Activated CD4-positive, alpha-beta memory T cell treated with anti-CD3 and anti-CD28 coated beads for 36 hours (primary cell): ENCODE measurements around the gene PARD6A. TPM values are rescaled to one million over a fixed set of nuclear protein-coding genes. Genes with fewer than 3 reads are reported as not detected.
"Not testable (repeated sequence)": the region's sequence is repeated elsewhere in the genome, so short reads cannot be mapped to it uniquely, and the experiment has no call there.

Source experiments
- CTCF ChIA-PET: fragments of 350-600 bp; sonication (Branson Sonifier 250); formaldehyde crosslinking; loops from one replicate; lab custom pipeline; 2021; ENCODE audit warnings: antibody characterized with exemption, inconsistent platforms; lab: Charles Lee
- POLR2A ChIA-PET: fragments of 350-600 bp; sonication (Branson Sonifier 250); formaldehyde crosslinking; loops from one replicate; lab custom pipeline; 2021; ENCODE audit warnings: antibody characterized with exemption; lab: Charles Lee
- DNase-seq: peaks from one replicate; pipeline ENCODE4 v3.0.0-alpha.2; 2020
- H3K27ac Mint-ChIP-seq: one replicate; pipeline ENCODE4 v1.8.0; 2021; ENCODE audit warnings: mixed read lengths
- H3K27me3 Mint-ChIP-seq: one replicate; pipeline ENCODE4 v1.8.0; 2021; ENCODE audit warnings: mixed read lengths
- H3K36me3 Mint-ChIP-seq: one replicate; pipeline ENCODE4 v1.8.0; 2021; ENCODE audit warnings: mixed read lengths
- H3K4me1 Mint-ChIP-seq: one replicate; pipeline ENCODE4 v1.8.0; 2021; ENCODE audit warnings: low read depth, mixed read lengths
- H3K4me3 Mint-ChIP-seq: one replicate; pipeline ENCODE4 v1.8.0; 2021; ENCODE audit warnings: mild to moderate bottlenecking, mixed read lengths
- H3K9me3 Mint-ChIP-seq: one replicate; pipeline ENCODE4 v1.8.0; 2021; ENCODE audit warnings: mixed read lengths
- intact Hi-C: fragments of 100-400 bp; cut with micrococcal nuclease; formaldehyde crosslinking; loops from one replicate; pipeline ENCODE4 v1.15.1; 2023
- total RNA-seq, 2 experiments: library from RNA; stranded (reverse); gene quantifications; one replicate each; pipeline ENCODE4 v1.2.3, GENCODE V29; 2021

PARD6A gene
- total RNA-seq, 2 experiments from 2014 or later, result 11.2 to 11.5 TPM

DNA sequence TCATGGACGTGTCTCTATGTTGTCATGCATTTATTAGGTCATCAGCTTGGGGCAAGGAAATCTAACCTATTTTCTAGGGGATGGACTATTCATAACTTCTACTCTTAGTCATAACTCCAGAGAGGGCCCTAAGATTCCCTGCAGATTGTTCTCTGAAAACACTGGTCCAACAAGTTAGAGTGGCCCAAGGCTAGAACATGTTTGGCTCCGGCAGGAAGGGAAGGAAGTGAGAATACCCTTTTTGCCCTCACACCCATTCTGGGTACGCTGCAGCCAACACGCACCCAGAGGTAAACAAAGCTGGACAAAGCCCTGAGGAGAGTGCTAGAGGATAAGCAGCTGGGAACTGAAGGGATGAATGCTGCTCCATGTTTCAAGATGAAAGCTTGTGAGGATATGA is 15.8 kb downstream of the PARD6A start:
- Mint-ChIP-seq H3K36me3 (no peaks in the 10 kb centered on the region), H3K27me3 (no peaks in the 10 kb centered on the region), H3K4me1 (no peaks in the 10 kb centered on the region), H3K27ac (no peak overlapping the region), H3K4me3 (no peak overlapping the region), H3K9me3 (no peaks in the 10 kb centered on the region)
- ChIA-PET POLR2A (no interaction called here), CTCF (interaction anchor here (0.7 to 3.8 kb wide), 3 partner anchors 9 to 155 kb away, joined by 3 to 16 read pairs (median 3); no protein-coding TSS in a partner anchor)
- no peak for DNase-seq
- intact Hi-C loops, result no loop called here

DNA sequence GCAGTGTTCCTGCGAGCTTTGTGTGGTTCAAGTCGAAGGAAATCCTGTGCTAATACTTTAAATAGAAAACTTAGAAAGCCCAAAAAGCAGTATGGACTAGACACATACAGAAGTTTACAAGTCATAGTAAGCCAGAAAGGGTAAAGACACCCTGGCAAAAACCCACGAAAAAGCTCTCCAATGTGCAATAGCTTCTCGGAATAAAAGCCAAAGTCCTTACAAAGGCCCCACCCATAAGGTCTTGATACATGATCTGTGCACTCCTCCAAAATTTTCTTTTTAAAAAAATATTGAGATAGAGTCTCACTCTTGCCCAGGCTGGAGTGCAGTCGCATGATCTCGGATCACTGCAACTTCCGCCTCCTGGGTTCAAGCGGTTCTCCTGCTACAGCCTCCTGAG is 16.2 kb downstream of the PARD6A start:
- no peak for DNase-seq
- CTCF ChIA-PET, result interaction anchor here (0.7 to 3.8 kb wide), 3 partner anchors 9 to 156 kb away, joined by 3 to 16 read pairs (median 3); no protein-coding TSS in a partner anchor
- H3K4me3 Mint-ChIP-seq, result no peak overlapping the region
- no peak overlapping the region for H3K27ac Mint-ChIP-seq
- no peaks in the 10 kb centered on the region for H3K27me3 Mint-ChIP-seq
- H3K9me3 Mint-ChIP-seq, result no peaks in the 10 kb centered on the region
- H3K36me3 Mint-ChIP-seq, result no peaks in the 10 kb centered on the region
- no peaks in the 10 kb centered on the region for H3K4me1 Mint-ChIP-seq
- POLR2A ChIA-PET, result no interaction called here
- intact Hi-C loops, result no loop called here

DNA sequence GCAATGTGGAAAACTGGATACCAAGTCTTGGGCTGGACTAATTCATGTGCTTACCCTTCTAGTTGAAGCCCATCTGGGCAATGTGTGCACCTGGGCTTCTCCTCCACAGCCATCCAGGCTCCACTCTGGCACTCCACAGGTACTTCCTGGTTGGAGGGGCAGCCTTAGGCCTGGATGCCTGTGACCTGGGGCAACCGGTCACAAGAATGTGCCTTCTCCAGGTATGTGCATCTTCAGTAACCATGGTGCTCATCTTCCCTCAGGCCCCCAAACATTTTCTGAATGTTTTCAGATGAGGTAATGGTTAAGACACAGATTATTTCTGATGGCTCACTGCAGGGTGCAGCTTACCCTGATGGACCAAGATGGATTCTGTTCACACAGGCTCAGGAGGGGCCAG is 17.0 kb downstream of the PARD6A start:
- Mint-ChIP-seq H3K36me3 (no peaks in the 10 kb centered on the region), H3K9me3 (no peaks in the 10 kb centered on the region), H3K27ac (no peak overlapping the region), H3K27me3 (no peaks in the 10 kb centered on the region), H3K4me3 (no peak overlapping the region), H3K4me1 (no peaks in the 10 kb centered on the region)
- ChIA-PET POLR2A (interaction anchor here (0.6 to 0.7 kb wide), 2 partner anchors 10 to 187 kb away, joined by 3 read pairs; no protein-coding TSS in a partner anchor), CTCF (interaction anchor here (1.0 to 3.8 kb wide), 2 partner anchors 130 to 157 kb away, joined by 3 to 16 read pairs; no protein-coding TSS in a partner anchor)
- intact Hi-C loops, result no loop called here
- DNase-seq, result no peak

DNA sequence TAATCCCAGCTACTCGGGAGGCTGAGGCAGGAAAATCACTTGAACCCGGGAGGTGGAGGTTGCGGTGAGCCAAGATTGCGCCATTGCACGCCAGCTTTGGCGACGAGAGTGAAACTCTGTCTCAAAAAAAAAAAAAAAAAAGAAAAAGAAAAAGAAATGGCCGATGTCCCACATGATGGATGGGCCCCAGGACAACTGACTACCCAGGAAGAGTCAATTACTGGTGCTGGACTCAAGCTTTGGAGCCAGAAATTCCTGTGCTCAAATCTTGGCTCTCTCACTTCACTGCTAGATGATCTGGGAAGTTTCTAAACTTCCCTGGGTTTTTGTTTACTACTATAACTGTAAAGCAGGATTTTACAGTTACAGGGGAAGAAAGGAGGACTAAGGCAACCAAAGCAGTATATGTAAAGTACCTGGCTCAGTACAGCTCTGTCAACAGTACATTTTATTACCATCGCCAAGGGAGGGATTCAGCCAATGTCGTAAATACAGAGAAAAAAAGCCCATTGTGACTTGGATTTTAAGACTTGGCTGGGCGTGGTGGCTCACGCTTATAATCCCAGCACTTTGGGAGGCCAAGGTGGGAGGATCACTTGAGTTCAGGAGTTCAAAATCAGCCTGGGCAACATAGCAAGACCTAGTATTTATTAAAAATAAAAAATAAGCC is 17.7 kb downstream of the PARD6A start:
- H3K27ac Mint-ChIP-seq, result no peak overlapping the region
- H3K36me3 Mint-ChIP-seq, result peaks cover 2% of the 10 kb centered on the region
- no peak for DNase-seq
- no peaks in the 10 kb centered on the region for H3K27me3 Mint-ChIP-seq
- CTCF ChIA-PET, result interaction anchor here (1.0 to 3.8 kb wide), 2 partner anchors 131 to 157 kb away, joined by 3 to 16 read pairs; no protein-coding TSS in a partner anchor
- no peak overlapping the region for H3K4me3 Mint-ChIP-seq
- no peaks in the 10 kb centered on the region for H3K9me3 Mint-ChIP-seq
- POLR2A ChIA-PET, result interaction anchor here (0.7 kb wide), 1 partner anchor 11 kb away, joined by 3 read pairs; no protein-coding TSS in a partner anchor
- intact Hi-C loops, result no loop called here
- no peaks in the 10 kb centered on the region for H3K4me1 Mint-ChIP-seq

DNA sequence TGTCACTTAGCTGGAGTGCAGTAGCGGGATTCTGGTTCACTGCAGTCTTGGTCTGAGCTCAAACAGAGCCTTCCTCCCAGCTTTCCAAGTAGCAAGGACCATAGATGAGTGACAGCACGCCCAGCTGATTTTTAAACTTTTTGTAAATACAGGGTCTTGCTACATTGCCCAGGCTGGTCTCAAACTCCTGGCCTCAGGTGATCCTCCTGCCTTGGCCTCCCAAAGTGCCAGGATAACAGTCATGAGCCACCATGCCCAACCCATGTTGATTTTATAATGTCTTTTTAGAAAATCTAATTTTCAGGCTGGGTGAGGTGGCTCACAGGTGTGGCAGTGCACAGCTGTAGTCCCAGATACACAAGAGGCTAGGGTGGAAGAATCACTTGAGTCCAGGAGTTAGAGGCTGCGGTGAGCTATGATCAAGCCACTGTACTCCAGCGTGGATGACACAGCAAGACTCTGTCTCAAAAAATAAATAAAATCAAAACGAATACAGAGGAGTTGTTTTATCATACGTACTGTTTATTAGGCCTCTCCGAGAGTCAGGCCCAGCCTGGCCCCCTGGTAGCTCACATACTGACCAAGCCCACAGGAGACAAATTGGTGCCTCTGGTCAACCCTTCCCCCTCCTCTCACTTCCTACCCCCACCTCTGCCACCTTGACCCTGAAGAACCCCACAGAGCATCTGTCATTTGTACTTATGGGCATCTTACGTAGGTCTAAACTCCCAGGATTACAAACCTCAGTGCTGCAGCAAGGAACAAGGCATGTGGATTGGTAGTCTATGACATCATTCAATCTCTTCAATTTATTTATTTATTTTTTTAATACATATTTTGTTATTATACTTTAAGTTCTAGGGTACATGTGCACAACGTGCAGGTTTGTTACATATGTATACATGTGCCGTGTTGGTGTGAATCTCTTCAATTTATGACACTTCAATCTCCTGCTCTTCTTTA is 19.5 kb downstream of the PARD6A start:
- H3K4me3 Mint-ChIP-seq, result no peak overlapping the region
- no peaks in the 10 kb centered on the region for H3K27me3 Mint-ChIP-seq
- no peak for DNase-seq
- ChIA-PET POLR2A (no interaction called here), CTCF (interaction anchor here (0.5 to 3.8 kb wide), 5 partner anchors 7 to 241 kb away, joined by 3 to 16 read pairs (median 6); no protein-coding TSS in a partner anchor)
- peaks cover 5% of the 10 kb centered on the region for H3K36me3 Mint-ChIP-seq
- intact Hi-C loops, result no loop called here
- peaks cover 7% of the 10 kb centered on the region for H3K4me1 Mint-ChIP-seq
- no peak overlapping the region for H3K27ac Mint-ChIP-seq
- no peaks in the 10 kb centered on the region for H3K9me3 Mint-ChIP-seq

DNA sequence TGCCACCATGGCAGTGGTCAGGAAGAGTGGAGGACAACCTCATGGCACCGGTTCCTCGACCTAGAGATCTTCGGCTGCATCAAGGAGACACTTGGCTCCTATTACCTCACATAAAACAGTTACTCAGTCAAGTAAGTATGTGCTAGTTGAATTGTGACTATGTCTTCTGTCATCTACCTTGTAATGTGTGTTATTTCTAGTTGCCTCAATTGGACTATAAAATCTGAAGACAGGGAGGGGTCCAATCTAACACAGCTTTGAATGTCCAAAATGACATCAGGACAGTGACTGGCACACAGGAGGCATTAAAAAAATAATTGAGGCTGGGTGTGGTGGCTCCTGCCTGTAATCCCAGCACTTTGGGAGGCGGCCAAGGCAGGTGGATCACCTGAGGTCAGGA is 23.0 kb downstream of the PARD6A start:
- no peak overlapping the region for H3K27ac Mint-ChIP-seq
- H3K9me3 Mint-ChIP-seq, result no peaks in the 10 kb centered on the region
- POLR2A ChIA-PET, result no interaction called here
- no peak for DNase-seq
- intact Hi-C loops, result no loop called here
- H3K36me3 Mint-ChIP-seq, result peaks cover 12% of the 10 kb centered on the region
- CTCF ChIA-PET, result interaction anchor here (1.0 to 1.5 kb wide), 2 partner anchors 16 to 170 kb away, joined by 3 to 6 read pairs; no protein-coding TSS in a partner anchor
- no peak overlapping the region for H3K4me3 Mint-ChIP-seq
- peaks cover 17% of the 10 kb centered on the region for H3K4me1 Mint-ChIP-seq
- no peaks in the 10 kb centered on the region for H3K27me3 Mint-ChIP-seq

DNA sequence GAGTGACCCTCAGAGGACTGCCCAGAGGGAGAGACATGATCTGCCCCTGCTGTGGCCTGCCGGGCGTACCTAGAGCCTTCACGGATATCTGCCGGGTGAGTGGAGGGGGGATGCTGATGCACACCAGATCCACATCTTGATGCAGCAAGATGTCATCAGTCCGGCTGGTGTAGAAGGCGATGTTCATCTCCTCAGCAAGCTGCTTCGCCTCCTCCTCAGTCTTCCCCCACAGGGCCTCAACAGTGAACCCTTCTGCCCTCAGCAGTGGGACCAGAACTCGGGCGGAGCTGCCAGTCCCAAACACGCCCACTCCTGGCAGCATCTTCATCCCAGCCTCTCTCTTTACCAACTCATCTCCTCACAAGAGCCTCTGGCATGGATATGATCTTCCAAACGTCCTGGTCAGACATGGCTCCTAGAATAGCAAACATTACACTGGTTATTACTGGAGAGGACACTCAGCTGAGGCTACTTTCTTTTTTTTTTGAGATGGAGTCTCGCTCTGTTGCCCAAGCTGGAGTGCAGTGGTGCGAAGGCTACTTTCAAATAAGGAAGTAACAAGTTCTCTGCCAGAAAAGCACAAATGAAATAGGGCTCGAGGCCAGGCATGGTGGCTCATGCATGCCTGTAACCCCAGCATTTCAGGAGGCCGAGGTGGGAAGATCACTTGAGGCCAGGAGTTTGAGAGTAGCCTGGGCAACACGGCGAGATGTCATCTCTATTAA is 24.8 kb downstream of the PARD6A start:
- peak overlapping the region; percentile 21 for H3K27ac Mint-ChIP-seq
- no peaks in the 10 kb centered on the region for H3K27me3 Mint-ChIP-seq
- no peak for DNase-seq
- peaks cover 12% of the 10 kb centered on the region for H3K36me3 Mint-ChIP-seq
- intact Hi-C loops, result no loop called here
- H3K4me1 Mint-ChIP-seq, result peaks cover 17% of the 10 kb centered on the region
- POLR2A ChIA-PET, result no interaction called here
- CTCF ChIA-PET, result no interaction called here
- no peak overlapping the region for H3K4me3 Mint-ChIP-seq
- H3K9me3 Mint-ChIP-seq, result no peaks in the 10 kb centered on the region

DNA sequence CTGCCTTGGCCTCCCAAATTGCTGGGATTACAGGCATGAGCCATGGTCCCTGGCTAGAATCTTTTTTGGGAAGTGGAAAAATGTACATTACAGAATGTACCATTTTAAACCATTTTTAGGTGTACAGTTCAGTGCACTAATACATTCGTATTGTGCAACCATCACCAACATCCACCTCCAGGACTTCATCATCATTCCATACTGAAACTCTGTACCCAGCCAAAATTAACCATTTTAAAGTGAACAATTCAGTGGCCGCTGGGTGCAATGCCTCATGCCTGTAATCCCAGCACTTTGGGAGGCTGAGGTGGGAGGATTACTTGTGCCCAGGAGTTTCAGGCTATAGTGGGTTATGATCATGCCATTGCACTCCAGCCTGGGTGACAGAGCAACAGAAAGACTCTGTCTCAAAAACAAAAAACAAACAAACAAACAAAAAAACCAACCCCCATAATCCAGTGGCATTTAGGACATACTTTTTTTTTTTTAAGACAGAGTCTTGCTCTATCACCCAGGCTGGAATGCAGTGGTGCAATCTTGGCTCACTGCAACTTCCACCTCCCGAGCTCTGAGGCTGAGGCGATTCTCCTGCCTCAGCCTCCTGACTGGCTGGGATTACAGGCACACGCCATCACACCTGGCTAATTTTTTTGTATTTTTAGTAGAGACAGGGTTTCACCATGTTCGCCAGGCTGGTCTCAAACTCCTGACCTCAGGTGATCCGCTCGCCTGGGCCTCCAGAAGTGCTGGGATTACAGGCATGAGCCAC is 32.9 kb downstream of the PARD6A start:
- H3K27ac Mint-ChIP-seq, DNase-seq, H3K9me3 Mint-ChIP-seq, intact Hi-C loops, H3K27me3 Mint-ChIP-seq, H3K4me1 Mint-ChIP-seq, H3K36me3 Mint-ChIP-seq, H3K4me3 Mint-ChIP-seq: not testable (repeated sequence)
- ChIA-PET POLR2A (interaction anchor here (0.6 kb wide), 1 partner anchor 676 kb away, joined by 4 read pairs; no protein-coding TSS in a partner anchor), CTCF (interaction anchor here (0.7 kb wide), 1 partner anchor 123 kb away, joined by 3 read pairs; no protein-coding TSS in a partner anchor)

GRCh38 chr16:67694611-67695010 is 33.9 kb downstream of the PARD6A start:
- no peaks in the 10 kb centered on the region for H3K9me3 Mint-ChIP-seq
- no peak overlapping the region for H3K4me3 Mint-ChIP-seq
- H3K27me3 Mint-ChIP-seq, result no peaks in the 10 kb centered on the region
- H3K4me1 Mint-ChIP-seq, result no peaks in the 10 kb centered on the region
- POLR2A ChIA-PET, result no interaction called here
- H3K27ac Mint-ChIP-seq, result no peak overlapping the region
- H3K36me3 Mint-ChIP-seq, result peaks cover 2% of the 10 kb centered on the region
- no peak for DNase-seq
- CTCF ChIA-PET, result no interaction called here
- intact Hi-C loops, result no loop called here

DNA sequence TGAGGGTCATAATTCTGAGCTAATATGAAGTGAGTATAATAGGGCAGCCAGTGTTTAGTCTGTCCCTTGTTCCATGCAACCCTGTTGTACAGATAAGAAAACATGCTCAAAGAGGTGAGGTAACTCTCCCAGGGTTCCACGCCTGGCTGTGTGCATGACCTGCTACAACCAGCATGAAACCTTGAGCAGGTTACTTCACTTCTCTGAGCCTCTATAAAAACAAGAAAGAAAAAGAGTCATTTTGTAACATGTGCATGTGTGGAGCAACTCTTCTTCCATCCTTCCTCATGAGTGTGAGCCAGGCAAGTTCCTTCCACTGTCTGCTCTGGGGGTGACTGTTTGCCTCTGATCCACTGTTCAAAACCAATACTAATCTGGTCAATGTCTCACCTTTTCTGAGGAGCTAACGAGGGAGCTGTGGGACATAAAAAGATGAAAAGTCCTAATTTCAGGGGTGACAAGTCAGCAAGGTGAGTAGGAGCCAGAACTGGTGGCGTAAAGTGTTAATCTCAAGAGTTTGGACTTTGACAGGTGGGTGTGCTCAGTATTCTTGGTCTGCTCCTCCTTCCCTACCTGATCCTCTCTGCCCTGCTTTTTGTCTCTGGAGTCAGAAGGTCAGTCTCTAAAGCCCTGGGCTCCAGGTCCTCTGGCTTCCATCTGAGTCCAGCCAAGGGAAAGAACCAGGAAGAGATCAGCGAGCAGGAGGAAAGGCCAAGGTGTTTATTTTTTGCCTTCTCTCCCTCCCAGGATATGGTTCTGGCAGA is 36.8 kb downstream of the PARD6A start:
- DNase-seq, result no peak
- H3K4me1 Mint-ChIP-seq, result peaks cover 2% of the 10 kb centered on the region

More for the DNA sequence above, 36.8 kb downstream of the PARD6A start:
- Mint-ChIP-seq H3K4me3 (no peak overlapping the region), H3K27ac (no peak overlapping the region), H3K36me3 (peaks cover 2% of the 10 kb centered on the region), H3K27me3 (no peaks in the 10 kb centered on the region), H3K9me3 (no peaks in the 10 kb centered on the region)
- intact Hi-C loops, result no loop called here
- CTCF ChIA-PET, result no interaction called here
- POLR2A ChIA-PET, result no interaction called here
